HCT116 (cell line): ENCODE results near the gene RNF145.

Experiments
- CEBPB ChIP-seq: IDR thresholded peaks from 2 replicates; pipeline ENCODE4 v1.6.1; 2012; ENCODE audit warnings: low read depth
- CTCF ChIP-seq, 3 experiments: fragments of 200-600 bp in 1 of 3; sonication (generic) in 1 of 3; IDR thresholded peaks in 2 of 3; conservative IDR thresholded peaks in 1 of 3; 2 replicates each; pipeline ENCODE4 v1.5.1; 2012 to 2017; ENCODE audit warnings: low read depth in 2 of 3, low read length in 2 of 3, antibody characterized with exemption in 1 of 3, borderline replicate concordance in 1 of 3, control low read depth in 1 of 3, mild to moderate bottlenecking in 1 of 3, mixed read lengths in 1 of 3, mixed run types in 1 of 3, moderate library complexity in 1 of 3; ENCODE audit not compliant: insufficient read depth in 1 of 3
- EGR1 ChIP-seq: IDR thresholded peaks from 2 replicates; pipeline ENCODE4 v1.6.1; 2012; ENCODE audit warnings: low read depth
- EZH2 ChIP-seq: fragments of 200-600 bp; sonication (generic); IDR thresholded peaks from 2 replicates; pipeline ENCODE4 v1.6.1; 2017; ENCODE audit warnings: antibody characterized with exemption, mixed run types
- EZH2phosphoT487 ChIP-seq: fragments of 200-600 bp; IDR thresholded peaks from 2 replicates; pipeline ENCODE4 v1.6.1; 2018; ENCODE audit warnings: antibody characterized with exemption, borderline replicate concordance
- JUND ChIP-seq: IDR thresholded peaks from 2 replicates; pipeline ENCODE4 v1.6.1; 2012
- POLR2A ChIP-seq: IDR thresholded peaks from 2 replicates; pipeline ENCODE4 v1.7.0; 2011; ENCODE audit warnings: borderline replicate concordance; ENCODE audit not compliant: insufficient read depth, insufficient read length; ENCODE audit errors: extremely low read depth
- POLR2AphosphoS5 ChIP-seq: IDR thresholded peaks from 2 replicates; pipeline ENCODE4 v1.6.1; 2011; ENCODE audit warnings: mild to moderate bottlenecking, low read depth, low read length, moderate library complexity
- RAD21 ChIP-seq: IDR thresholded peaks from 2 replicates; pipeline ENCODE4 v1.6.1; 2012; ENCODE audit warnings: low read depth, mild to moderate bottlenecking
- SIN3A ChIP-seq: IDR thresholded peaks from 2 replicates; pipeline ENCODE4 v1.6.1; 2012; ENCODE audit warnings: low read depth
- SP1 ChIP-seq: IDR thresholded peaks from 2 replicates; pipeline ENCODE4 v1.6.1; 2012; ENCODE audit warnings: low read depth
- ZFX ChIP-seq: fragments of 450-650 bp; IDR thresholded peaks from 2 replicates; pipeline ENCODE4 v1.6.1; 2017

GRCh38 chr5:159149085-159149484 lies 60.3 kb downstream of the RNF145 start:
- TF ChIP-seq EZH2 (no peak), POLR2AphosphoS5 (no peak), CTCF (IDR thresholded peaks at IDR 0.05 in 2 of 3, conservative IDR thresholded peaks at IDR 0.05 in 1 of 3; ENCODE audit: borderline replicate concordance in 1 of 3, insufficient read depth in 1 of 3, low read depth in 2 of 3, low read length in 2 of 3) (no peak), EZH2phosphoT487 (no peak), EGR1 (no peak), POLR2A (no peak), JUND (no peak), SP1 (no peak), SIN3A (no peak), RAD21 (no peak), CEBPB (no peak), ZFX (no peak)
